ENCODE measurements around the gene SEM1. TPM values are rescaled to one million over a fixed set of nuclear protein-coding genes. Genes with fewer than 3 reads are reported as not detected.

The SEM1 gene
- total and polyA plus RNA-seq, 2 of the 8 experiments (the other 6 are each of a cell fraction or from before 2014, with no cell fraction given), result 20.8 to 75.3 TPM

DNA sequence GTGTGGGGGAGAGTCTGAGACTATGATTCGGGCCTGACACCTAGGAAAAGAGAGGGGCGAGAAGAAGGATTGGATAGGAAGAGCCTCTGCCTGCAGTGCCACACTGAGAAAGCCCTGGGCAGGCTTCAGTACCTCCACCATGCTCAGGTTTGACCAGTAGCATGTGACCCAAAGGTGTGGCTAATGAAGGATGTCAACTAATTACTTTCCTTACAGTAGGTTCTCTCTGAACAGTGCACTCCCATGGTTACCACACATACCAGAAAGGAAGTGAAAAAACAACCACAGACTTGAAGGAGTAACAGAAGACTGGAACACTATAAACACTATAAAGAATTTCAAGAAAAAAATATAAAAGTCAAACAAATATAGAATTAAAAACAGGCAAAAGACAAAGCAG is 46.2 kb downstream of the SEM1 start:
- no peak overlapping the region for H2BK120ac ChIP-seq (replicated peaks; ENCODE audit: low read depth, low read length)
- H3K14ac ChIP-seq (ENCODE audit: insufficient read length), result no peak overlapping the region
- no peak overlapping the region for H4K8ac ChIP-seq (ENCODE audit: extremely low read depth, insufficient read depth, low read length)
- H2BK5ac ChIP-seq (ENCODE audit: low read depth, low read length), result no peak overlapping the region
- H3K4me2 ChIP-seq (ENCODE audit: insufficient read depth in 1 of 2, low read depth in 2 of 2, low read length in 2 of 2), result no peak overlapping the region
- no peaks in the 10 kb centered on the region for H4K20me1 ChIP-seq (replicated peaks in 1 of 2; ENCODE audit: control insufficient read depth in 1 of 2, insufficient read depth in 2 of 2, low read length in 2 of 2)
- H4K91ac ChIP-seq (replicated peaks; ENCODE audit: insufficient read length, low read length), result no peak overlapping the region
- DNase-seq (ENCODE audit: low read depth in 1 of 2, low spot score in 2 of 2) (no peak), FAIRE-seq (no peak)
- no peak overlapping the region for H2AFZ ChIP-seq (ENCODE audit: low read length)
- no peaks in the 10 kb centered on the region for H3K27me3 ChIP-seq (replicated peaks in 1 of 4; ENCODE audit: control insufficient read depth in 3 of 4, extremely low read depth in 1 of 4, insufficient read depth in 3 of 4, low read length in 3 of 4)
- H3K4me1 ChIP-seq (replicated peaks in 1 of 4; ENCODE audit: control insufficient read depth in 3 of 4, insufficient read depth in 4 of 4, low read length in 3 of 4), result peaks cover 0 to 4% (median 0%) of the 10 kb centered on the region in 4 experiments; a peak in 2 of 7 replicates
- H3K4me3 ChIP-seq (ENCODE audit: extremely low read depth in 1 of 4, insufficient read depth in 2 of 4, low read depth in 3 of 4, low read length in 4 of 4), result no peak overlapping the region
- CTCF ChIA-PET (ENCODE audit: partially characterized antibody), result no interaction called here
- H3K4ac ChIP-seq (replicated peaks; ENCODE audit: insufficient read length, low read depth, low read length), result no peak overlapping the region
- H2BK15ac ChIP-seq (ENCODE audit: low read length), result no peak overlapping the region
- H3K9me3 ChIP-seq (ENCODE audit: insufficient read depth in 2 of 2, low read depth in 1 of 2, low read length in 1 of 2), result no peaks in the 10 kb centered on the region
- no peak overlapping the region for H2BK20ac ChIP-seq (ENCODE audit: low read length)
- H2AK5ac ChIP-seq (ENCODE audit: low read depth, low read length), result no peak overlapping the region
- H3K18ac ChIP-seq (ENCODE audit: extremely low read depth, low read length), result no peak overlapping the region
- H3K27ac ChIP-seq (ENCODE audit: low read depth, low read length), result no peak overlapping the region
- H3K23me2 ChIP-seq (ENCODE audit: low read depth, low read length), result no peaks in the 10 kb centered on the region
- WGBS, 2 experiments (ENCODE audit: extremely low coverage in 1 of 2, insufficient coverage in 1 of 2, insufficient read length in 1 of 2, insufficient replicate concordance in 2 of 2, low coverage in 1 of 2, low lambda C conversion rate in 2 of 2, missing lambda C conversion rate in 1 of 2), result 83% methylated on average over 2 of the region's 2 CpGs; no CpG with 5 or more reads in 1 of the 2 experiments
- H2BK12ac ChIP-seq (ENCODE audit: low read depth, low read length), result no peak overlapping the region
- no peaks in the 10 kb centered on the region for H3K36me3 ChIP-seq (ENCODE audit: control insufficient read depth in 2 of 4, insufficient read depth in 4 of 4, low read length in 3 of 4)
- no peaks in the 10 kb centered on the region for H3K79me2 ChIP-seq (ENCODE audit: control insufficient read depth in 1 of 2, insufficient read depth in 2 of 2, low read length in 2 of 2)
- H3K56ac ChIP-seq (replicated peaks; ENCODE audit: insufficient read length, low read depth, low read length), result no peak overlapping the region
- H3K23ac ChIP-seq (ENCODE audit: insufficient read length), result no peak overlapping the region
- H3K9ac ChIP-seq (replicated peaks in 1 of 4; ENCODE audit: extremely low read depth in 1 of 4, low read depth in 3 of 4, low read length in 3 of 4), result no peak overlapping the region
- POLR2A ChIA-PET (ENCODE audit: partially characterized antibody), result no interaction called here
- no peak overlapping the region for H4K5ac ChIP-seq (ENCODE audit: insufficient read length, low read depth, low read length)
- no peaks in the 10 kb centered on the region for H3K79me1 ChIP-seq (ENCODE audit: low read depth, low read length)
- TF ChIP-seq RXRA (IDR thresholded peaks at IDR 0.05; ENCODE audit: insufficient read depth, low read depth, low read length) (no peak), CBX8 (IDR thresholded peaks at IDR 0.05; ENCODE audit: borderline replicate concordance, low read depth, low read length) (no peak), RAD21 (IDR thresholded peaks at IDR 0.05 in 1 of 2, conservative IDR thresholded peaks at IDR 0.05 in 1 of 2; ENCODE audit: low read depth in 2 of 2, low read length in 2 of 2) (no peak), CREB1 (IDR thresholded peaks at IDR 0.05) (no peak), SAP30 (IDR thresholded peaks at IDR 0.05; ENCODE audit: insufficient read depth, insufficient replicate concordance, low read length) (no peak), CHD2 (IDR thresholded peaks at IDR 0.05; ENCODE audit: low read length) (no peak), POLR2AphosphoS5 (IDR thresholded peaks at IDR 0.05; ENCODE audit: low read depth, low read length) (no peak), YY1 (IDR thresholded peaks at IDR 0.05; ENCODE audit: low read depth, low read length) (no peak), RNF2 (IDR thresholded peaks at IDR 0.05; ENCODE audit: borderline replicate concordance, low read depth, low read length, missing control alignments, poor library complexity, severe bottlenecking) (no peak)
- TF ChIP-seq, protein P1, sequence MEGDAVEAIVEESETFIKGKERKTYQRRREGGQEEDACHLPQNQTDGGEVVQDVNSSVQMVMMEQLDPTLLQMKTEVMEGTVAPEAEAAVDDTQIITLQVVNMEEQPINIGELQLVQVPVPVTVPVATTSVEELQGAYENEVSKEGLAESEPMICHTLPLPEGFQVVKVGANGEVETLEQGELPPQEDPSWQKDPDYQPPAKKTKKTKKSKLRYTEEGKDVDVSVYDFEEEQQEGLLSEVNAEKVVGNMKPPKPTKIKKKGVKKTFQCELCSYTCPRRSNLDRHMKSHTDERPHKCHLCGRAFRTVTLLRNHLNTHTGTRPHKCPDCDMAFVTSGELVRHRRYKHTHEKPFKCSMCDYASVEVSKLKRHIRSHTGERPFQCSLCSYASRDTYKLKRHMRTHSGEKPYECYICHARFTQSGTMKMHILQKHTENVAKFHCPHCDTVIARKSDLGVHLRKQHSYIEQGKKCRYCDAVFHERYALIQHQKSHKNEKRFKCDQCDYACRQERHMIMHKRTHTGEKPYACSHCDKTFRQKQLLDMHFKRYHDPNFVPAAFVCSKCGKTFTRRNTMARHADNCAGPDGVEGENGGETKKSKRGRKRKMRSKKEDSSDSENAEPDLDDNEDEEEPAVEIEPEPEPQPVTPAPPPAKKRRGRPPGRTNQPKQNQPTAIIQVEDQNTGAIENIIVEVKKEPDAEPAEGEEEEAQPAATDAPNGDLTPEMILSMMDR (IDR thresholded peaks at IDR 0.05; ENCODE audit: control extremely low read depth in 1 of 3, insufficient read depth in 1 of 3, low read depth in 1 of 3, low read length in 3 of 3), result no peak
- TF ChIP-seq, protein P2, sequence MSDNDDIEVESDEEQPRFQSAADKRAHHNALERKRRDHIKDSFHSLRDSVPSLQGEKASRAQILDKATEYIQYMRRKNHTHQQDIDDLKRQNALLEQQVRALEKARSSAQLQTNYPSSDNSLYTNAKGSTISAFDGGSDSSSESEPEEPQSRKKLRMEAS (IDR thresholded peaks at IDR 0.05), result no peak
